GM18507 (cell line): ENCODE results near the gene ACOT7.

Experiments used
- DNase-seq: peaks from one replicate; pipeline ENCODE4 v3.0.0; 2011; ENCODE audit warnings: low read depth; ENCODE audit not compliant: insufficient read length; ENCODE audit errors: extremely low spot score
- FAIRE-seq: peaks from 2 replicates; lab custom pipeline; 2011; peaks lifted over from hg19 to GRCh38; lab: Jason Lieb, UNC

The ACOT7 gene

DNA sequence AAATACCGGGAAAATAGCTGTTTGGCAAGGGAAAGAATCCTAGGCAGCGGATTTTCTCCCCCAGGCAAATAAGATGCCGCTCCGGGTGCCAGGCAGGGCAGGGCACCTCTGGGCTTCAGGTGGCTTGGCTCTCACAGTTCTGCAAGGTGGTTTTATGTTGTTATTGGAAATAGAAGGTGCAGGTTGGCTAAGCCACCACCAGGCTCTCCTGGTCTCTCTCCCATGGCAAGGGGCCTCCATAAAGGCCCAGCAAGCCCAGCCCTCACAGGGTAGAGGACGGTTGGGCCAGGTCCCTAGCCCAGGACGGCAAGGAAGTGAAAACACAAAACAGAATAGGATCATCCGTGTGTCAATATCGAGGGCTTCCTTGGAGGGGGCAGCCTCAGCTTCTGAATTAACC lies 95.0 kb downstream of the ACOT7 start:
- FAIRE-seq (no peak), DNase-seq (no peak)

DNA sequence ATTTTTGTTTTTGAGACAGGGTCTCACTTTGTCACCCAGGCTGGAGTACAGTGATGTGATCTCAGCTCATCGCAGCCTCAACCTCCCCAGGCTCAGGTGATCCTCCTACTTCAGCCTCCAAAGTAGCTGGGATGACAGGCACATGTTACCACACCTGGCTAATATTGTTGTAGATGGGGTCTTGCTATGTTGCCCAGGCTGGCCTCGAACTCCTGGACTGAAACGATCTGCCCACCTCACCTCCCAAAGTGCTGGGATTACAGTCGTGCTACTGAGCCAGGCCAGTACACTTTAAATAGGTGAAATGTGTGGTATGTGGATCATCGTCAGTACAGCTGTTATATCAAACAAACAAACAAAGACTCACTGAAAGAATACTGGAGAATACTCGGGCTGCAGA lies 97.7 kb downstream of the ACOT7 start:
- no peak for FAIRE-seq
- no peak for DNase-seq

DNA sequence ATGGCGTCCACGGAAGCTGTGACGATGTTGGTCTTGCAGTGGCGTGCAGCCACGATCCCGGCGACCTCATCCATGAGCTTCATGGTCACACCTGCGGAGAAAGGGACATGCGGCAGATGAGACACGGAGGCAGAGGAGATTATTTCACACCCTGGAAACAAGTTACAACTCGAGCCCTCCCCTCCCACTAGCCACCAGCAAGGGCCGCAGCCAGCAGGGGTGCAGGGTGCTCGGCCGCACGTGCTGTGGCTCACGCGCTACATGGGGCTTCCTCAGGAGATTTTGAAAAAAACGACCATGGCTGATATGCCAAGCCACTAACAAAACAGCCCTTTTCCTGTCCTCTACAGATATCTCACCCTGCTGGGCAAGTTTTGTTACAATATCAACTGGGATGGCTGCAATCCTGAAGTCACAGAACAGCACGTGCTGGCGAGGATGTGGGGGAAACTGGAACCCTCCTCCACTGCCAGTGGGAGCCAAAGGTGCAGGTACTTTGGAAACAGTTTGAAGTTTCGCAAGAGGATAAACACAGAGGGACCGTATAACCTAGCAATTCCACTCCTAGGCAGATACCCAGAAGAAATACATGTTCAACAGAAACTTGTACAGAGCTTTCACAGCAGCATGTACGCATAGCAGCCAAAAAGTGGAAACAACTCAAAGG lies 98.5 kb downstream of the ACOT7 start:
- FAIRE-seq (no peak), DNase-seq (no peak)

DNA sequence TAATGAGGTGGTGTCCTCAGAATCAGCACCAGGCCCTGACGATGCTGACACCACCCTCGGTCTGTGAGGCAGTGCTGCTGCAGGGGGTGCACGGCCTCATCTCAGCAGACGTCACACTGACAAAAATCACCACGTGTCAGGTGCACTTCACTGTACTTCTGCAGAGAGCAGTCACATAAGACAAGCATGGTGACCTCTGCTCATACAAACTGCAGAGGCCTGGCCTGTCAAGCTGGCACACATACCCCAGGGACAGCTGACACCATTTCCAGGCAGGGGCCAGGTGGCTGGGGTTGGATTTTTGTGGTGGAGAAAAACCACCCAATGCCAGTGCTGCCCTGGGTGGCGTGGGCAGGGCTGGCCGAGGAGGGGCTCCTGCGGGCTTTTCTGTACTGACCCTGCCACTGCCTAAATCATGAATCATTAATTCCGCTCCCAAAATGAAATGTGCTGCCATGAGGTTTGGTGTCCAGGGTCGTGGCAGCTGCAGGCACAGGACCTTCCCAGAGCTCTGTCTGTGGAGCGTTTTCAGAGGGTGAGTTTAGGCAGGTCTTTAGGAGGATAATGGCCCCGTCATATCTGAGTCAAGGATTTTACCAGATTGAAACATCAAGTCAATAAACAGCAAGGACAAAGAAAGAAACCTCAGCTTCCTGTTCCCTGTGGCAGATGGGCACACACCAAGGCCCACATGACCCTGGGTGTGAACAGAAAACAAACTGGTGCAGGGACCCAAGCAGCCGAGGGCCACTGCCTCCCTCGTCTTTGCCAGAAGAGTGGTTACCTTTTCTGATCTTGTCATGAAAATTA lies 99.3 kb downstream of the ACOT7 start:
- FAIRE-seq (no peak), DNase-seq (no peak)

DNA sequence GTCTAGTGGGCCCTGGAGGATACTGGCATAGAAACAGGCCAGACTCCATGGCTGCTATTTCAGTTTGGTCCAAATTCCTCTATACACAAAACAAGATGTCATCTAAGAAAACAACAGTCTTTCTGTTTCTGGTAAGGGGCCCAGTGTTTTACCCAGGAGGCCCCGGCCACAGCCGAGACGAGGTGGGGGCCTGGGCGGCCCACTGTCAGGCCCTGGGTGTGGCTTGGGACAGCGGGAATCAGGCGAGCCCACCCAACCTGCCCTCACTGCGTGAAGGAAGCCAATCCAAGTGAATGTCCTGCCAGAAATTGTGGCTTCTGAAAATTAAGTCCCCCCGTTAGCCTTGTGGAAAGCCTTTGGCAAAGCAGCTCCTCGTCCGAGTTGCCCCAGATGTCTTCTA lies 101.5 kb downstream of the ACOT7 start:
- FAIRE-seq (no peak), DNase-seq (no peak)

DNA sequence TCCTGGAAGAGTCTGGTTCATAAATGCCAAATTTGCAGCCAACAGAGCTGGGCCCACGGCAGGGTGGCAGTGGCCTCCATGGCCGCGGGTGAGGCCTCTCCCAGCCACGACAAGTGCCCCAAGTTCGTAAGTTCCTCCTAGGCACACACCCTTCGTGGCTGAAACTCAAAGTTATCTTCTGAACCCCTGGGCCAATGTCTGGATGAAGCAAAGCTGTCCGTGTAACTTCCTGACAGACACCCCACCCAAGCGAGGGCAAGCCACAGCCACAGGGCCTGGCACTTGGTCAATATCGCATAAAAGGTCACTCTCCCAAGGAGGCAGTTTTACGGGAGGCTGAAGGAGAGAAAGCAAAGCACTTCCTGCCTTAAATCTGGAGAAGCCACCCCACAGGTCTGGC lies 104.9 kb downstream of the ACOT7 start:
- no peak for DNase-seq
- FAIRE-seq: no peak

DNA sequence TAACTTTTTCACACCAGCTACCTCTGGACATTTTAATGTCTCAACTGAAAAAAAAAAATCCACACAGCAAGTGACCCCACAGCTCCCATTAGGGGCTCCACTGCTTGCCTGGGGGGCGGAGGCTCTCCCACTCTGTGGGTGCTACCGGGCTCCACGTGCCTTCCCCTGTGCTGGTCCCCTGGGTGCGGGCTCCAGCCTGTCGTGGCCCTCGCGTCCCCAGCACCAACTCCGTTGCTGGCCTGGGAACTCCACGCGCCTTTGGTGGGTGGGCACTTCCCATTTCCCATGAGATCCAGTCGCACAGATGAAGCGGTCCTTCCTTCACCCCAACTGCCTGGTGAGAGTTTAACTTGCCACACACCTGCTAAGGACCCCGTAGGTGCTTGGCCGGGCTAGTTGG lies 105.5 kb downstream of the ACOT7 start:
- no peak for FAIRE-seq
- no peak for DNase-seq

DNA sequence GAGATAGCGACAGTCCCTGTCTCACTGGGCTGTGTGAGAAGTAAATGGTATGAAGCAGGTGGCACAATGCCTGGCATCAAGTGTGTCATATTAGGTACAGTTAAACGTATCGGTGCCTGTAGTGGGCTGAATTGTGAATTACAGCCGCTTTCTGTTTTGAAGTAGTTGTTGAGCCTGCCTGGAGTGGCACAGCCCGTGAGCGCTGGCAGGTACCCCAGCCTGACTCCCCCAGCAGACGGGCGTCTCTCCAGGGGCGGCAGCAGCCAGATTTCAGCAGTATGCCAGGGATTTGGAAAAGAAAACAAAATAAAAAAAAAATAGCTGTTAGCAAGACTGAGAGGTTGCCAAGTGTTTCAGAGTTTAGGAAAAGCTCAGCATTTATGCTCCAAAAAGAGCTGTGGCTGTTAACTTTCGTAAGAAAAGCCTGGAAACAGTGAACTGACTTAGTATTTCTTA lies 106.1 kb downstream of the ACOT7 start:
- FAIRE-seq: no peak
- no peak for DNase-seq

DNA sequence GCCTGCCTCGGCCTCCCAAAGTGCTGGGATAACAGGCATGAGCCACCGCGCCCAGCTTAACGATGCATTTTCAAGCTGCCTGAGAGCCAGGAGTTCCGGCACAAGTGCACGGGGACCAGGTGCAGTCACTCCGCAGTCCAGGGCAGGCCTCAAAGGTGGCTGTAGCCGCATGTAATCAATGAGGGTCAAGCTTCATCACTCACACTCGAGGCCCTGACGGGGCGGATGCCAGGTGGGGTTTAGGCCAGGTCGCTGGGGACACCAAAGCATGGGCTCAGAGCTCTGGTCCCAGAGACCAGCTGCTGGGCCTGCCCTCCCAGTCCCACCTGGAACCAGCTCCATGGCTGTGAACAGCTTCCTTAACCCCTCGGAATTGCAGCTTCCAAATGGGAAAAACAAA lies 106.5 kb downstream of the ACOT7 start:
- no peak for DNase-seq
- FAIRE-seq: no peak

DNA sequence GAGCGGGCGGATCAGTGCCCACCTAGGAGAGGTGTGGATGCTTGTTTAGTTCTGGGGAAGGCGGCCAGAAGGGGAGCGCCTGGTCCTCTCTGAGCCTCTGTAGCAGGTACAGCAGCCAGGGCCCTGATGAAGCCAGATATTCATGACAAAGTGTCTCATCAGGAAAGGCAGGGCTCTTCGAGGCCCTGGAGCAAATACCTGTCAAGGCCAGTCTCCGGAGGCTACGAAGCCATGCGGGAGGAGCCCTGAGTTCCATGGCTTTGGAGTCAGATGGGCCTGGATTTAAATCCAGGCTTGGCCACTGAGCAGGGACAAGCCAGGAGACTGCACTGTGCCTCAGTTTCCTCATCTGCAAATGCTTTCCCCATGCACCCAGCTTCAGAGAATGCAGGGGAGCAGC lies 107.3 kb downstream of the ACOT7 start:
- FAIRE-seq (no peak), DNase-seq (no peak)

DNA sequence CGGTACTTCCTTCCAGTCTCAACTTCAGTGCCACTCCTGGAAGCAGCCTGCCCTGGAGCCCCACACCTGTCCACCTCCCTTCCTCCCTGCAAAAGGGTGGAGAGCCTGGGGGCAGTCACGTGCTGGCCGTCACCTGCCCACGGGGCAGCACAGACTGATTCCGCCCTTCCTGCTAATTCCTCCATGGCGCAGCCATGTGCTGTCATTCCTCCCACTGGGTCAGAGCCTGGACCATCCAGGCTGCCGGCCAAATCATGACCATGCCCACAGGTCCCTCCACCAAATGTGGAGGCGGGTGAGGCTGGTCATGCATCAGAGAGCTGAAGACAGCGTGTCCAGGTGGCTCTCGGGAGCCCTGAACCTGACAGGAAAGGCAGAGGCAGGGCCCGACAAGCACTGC lies 108.2 kb downstream of the ACOT7 start:
- FAIRE-seq (no peak), DNase-seq (no peak)

DNA sequence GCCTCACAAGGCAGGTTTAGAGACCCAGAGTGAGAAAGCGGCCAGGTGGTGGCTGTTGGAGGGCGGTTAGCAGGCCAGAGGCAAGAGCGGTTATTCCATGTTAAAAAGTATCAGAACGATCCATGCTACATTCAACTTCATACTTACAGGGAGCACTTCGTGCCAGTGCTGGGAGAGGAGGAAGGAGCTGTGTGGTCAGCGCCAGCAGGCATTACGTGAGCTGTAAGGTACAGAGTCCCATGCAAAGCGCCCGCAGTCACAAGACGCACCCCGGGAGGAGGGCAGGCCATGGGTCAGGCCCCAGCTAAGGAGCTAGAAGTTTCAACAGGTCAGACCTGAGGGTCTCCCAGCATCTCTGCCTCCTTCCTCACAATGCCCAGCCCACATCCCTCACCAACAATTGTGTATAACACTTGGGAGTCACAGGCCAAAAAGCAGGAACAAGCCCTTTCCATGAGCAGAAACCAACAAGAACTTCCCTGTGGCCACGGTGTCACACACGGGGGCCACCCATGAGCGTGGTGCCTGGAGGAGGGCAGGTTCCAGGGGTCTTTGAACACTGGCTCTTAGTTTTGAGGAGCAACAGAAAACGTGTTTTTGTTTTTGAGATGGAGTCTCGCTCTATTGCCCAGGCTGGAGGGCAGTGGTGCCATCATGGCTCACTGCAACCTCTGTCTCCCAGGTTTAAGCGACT lies 110.8 kb downstream of the ACOT7 start:
- FAIRE-seq (no peak), DNase-seq (no peak)

DNA sequence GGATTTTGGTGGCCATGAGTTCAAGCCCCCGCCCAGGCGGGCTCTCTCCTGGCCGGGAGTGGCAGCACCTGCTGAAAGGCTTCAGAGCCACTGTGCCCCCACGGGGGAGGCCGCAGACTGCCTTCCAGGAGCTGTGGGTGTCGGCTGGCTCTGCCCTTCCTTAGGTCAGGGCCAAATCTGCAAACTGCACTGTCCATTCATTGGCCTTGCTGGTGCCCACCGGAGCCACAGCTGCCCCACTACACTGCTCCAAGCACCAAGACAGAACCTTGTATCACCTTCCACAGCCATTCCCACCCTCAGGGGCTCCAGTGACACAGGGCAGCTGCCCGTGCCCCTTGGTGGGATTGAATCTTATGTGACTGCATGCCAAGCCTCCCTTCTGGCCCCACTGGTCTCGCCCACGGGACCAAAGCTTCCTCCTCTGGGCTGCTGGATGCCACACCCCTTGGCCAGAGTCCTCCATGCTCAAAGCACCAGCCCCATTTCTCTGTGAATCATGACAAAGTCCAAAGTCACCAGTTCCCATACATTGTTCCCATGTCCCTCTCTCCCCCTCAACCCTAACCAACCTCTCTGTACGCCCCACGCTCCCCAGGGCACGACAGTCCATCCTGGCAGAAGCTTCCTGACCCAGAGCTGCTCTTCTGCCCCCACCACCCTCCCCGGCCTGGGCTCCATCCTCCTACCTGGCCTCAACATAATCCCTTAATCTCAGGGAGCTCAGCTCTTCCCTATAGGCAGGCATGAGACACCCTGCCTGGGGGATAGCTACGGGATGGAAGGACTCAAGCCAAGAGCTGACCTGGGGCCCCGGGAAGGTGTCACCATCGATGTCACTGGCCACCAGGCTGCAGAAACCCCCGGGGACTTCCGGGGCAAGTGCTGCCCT lies 111.8 kb downstream of the ACOT7 start:
- FAIRE-seq (no peak), DNase-seq (no peak)

DNA sequence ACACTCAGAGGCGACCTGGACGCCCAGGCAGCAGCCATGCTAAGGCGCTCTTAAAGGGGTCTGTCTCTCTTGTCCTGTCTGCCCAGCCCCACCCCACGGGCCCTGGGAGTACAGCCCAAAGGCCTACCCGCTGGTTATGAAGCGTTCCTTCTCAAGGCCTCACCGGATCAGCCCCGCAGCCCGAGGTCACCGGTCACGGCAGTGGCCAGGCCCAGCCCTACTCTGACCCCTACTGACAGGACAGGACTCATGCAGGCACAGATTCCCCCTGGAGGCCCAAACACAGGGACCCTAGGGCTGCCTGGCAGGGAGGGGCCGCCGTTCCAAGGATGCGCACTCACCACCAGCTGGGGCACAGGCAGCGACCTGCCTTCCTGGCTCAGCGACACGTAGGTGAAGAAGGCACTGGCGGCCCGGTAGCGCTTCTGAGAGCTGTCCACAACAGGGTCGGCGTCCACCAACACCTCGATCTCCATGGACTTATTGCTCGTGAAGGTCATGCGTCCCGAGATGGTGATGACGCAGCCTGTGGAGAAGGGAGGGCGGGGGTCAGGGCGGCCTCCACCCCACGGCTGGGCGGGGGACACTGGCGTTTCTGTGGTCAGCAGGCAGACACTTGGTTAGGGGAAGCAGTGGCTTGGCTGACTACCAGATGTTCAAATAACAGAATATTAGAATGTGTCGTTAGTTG lies 112.7 kb downstream of the ACOT7 start:
- DNase-seq (no peak), FAIRE-seq (no peak)

DNA sequence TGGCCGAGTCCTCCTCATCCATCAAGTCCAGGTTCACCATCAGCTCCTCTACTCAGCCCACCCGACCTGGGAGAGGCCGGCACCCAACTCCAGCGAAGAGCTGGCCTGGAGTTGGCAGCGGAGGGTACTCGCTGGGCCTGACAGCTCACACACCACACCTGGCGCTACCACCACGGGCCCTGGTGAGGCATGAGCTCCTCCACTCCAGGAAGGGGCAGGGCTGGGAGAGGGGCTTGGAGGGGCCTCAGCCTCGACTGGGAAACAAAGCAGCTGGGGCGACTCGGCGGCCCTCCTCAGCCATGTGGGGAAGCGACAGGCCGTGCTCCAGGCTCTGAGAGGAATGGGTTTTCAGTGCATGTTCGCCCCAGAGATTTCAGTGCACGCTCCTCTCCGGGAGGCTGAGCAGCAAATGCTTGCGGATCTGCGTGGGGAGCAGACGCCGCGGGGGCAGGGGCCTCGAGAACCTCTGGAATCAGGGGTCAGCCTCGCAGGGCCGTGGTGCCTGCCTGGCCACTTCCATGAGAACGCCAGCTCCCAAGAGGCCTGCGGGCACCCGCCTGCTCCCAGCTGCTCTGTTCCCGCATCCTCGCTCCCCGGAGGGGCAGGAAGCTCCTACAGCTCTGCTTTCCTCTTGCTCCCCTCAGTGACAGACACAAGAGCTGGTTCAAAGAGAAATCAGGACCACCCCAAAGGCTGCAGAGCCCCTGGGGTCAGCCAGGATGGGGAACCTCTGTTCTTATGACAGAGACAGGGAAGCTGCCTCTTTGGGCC lies 113.8 kb downstream of the ACOT7 start:
- FAIRE-seq: no peak
- no peak for DNase-seq

DNA sequence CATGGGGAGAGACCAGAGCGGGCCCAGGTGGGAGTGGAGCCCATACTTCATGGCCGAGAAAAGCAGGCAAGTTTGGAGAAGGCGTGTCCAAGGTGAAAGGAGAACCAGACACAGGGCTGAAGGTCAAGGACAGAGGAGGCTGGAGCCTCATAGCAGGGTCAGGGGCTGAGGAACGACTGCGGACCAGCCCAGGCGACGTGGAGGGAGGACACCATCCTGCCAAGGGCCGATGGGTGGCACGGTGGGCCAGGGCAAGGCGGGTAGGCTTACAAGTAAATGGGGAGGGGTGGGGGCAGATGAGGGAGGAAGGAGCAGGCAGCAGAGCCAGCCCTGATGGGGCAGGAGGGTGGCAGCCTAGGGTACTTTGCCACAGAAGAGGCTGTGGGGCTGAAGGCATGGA lies 114.5 kb downstream of the ACOT7 start:
- FAIRE-seq: no peak
- DNase-seq: no peak

DNA sequence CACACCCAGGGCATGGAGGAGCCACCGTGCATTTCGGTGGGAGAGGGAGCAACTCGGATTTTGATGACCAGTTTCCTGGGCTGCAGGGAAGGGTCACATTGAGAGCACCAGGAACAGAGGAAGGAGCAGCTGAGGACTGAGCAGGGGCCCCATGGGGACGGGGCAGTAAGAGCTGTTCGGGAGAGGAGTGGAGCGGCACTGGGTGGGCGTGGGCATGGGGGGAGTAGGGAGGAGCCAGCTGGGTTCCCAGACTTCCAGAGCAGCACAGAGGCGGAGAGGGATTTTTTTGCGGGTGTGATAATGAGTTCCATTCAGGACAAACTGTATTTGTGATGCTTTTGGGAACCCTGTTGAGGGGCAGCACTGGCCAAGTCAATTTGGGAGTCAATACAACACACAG lies 115.3 kb downstream of the ACOT7 start:
- DNase-seq: no peak
- no peak for FAIRE-seq

DNA sequence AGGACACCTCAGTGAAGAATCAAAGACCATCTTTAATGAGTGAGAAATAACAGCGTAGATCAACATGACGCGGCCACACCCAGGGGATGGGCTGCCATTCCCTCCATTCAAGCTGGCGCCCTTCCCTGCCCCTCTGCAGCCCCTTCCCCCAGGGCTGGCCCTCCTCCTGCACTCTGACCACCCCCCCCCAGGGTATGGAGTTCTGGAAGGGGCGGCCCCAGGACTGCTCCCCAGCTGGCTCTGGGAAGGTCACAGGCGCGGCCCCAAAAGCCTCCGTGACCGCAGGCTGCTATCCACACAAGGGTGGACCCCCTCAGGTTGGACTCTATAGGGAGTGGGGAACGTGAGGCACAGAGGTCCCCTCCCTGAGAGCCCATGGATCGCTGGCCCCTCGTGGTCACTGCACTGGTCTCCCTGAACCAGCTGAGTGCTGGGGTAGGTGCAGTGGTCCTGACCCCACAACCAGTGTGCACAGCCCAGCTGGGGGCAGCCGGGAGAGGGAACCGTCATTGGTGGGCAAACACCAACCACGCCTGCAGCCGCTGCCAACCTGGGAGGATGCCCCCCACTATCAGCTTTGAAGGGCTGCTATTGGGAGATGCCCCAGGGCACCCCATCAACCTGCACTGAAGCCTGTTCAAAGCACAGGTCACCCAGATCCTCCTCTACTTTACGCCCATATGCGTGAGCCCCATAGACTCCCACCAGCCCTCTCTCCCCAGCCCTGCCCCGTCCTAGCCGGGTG lies 116.6 kb downstream of the ACOT7 start:
- FAIRE-seq (no peak), DNase-seq (no peak)
